ENCODE measurements around the gene ZNF217. TPM values are rescaled to one million over a fixed set of nuclear protein-coding genes. Genes with fewer than 3 reads are reported as not detected.

Gene ZNF217
- total RNA-seq, 1 donor from 2014 or later, result 76.3 TPM

GRCh38 chr20:53574259-53574789 is 19.3 kb downstream of the ZNF217 start:
- H3K27me3 Mint-ChIP-seq, result no peaks in the 10 kb centered on the region
- H3K27ac Mint-ChIP-seq, result peak overlapping the region; percentile 59
- H3K9me3 Mint-ChIP-seq (ENCODE audit: low read depth), result no peaks in the 10 kb centered on the region
- peaks cover 8% of the 10 kb centered on the region for H3K4me1 Mint-ChIP-seq (ENCODE audit: low read depth)
- peaks cover 46% of the 10 kb centered on the region for H3K36me3 Mint-ChIP-seq (ENCODE audit: insufficient read depth)
- TF ChIP-seq CTCF (IDR thresholded peaks at IDR 0.05; ENCODE audit: unreplicated experiment), result no peak
- no peak for DNase-seq (ENCODE audit: low spot score, unreplicated experiment)
- no peak overlapping the region for H3K4me3 Mint-ChIP-seq (ENCODE audit: low read depth)

GRCh38 chr20:53571555-53572286 is 21.9 kb downstream of the ZNF217 start:
- Mint-ChIP-seq H3K4me1 (ENCODE audit: low read depth) (no peaks in the 10 kb centered on the region), H3K27ac (no peak overlapping the region), H3K27me3 (no peaks in the 10 kb centered on the region), H3K4me3 (ENCODE audit: low read depth) (no peak overlapping the region), H3K9me3 (ENCODE audit: low read depth) (no peaks in the 10 kb centered on the region), H3K36me3 (ENCODE audit: insufficient read depth) (peaks cover 50% of the 10 kb centered on the region)
- no peak for TF ChIP-seq CTCF (IDR thresholded peaks at IDR 0.05; ENCODE audit: unreplicated experiment)
- DNase-seq (ENCODE audit: low spot score, unreplicated experiment), result no peak

GRCh38 chr20:53570446-53571276 is 23.0 kb downstream of the ZNF217 start:
- DNase-seq (ENCODE audit: low spot score, unreplicated experiment), result no peak

GRCh38 chr20:53569606-53570307 is 23.9 kb downstream of the ZNF217 start:
- TF ChIP-seq CTCF (IDR thresholded peaks at IDR 0.05; ENCODE audit: unreplicated experiment), result no peak
- no peak for DNase-seq (ENCODE audit: low spot score, unreplicated experiment)
- Mint-ChIP-seq H3K27ac (no peak overlapping the region), H3K4me1 (ENCODE audit: low read depth) (no peaks in the 10 kb centered on the region), H3K27me3 (no peaks in the 10 kb centered on the region), H3K4me3 (ENCODE audit: low read depth) (no peak overlapping the region), H3K9me3 (ENCODE audit: low read depth) (no peaks in the 10 kb centered on the region), H3K36me3 (ENCODE audit: insufficient read depth) (peaks cover 40% of the 10 kb centered on the region)

More at GRCh38 chr20:53570446-53571276, 23.0 kb downstream of the ZNF217 start:
- Mint-ChIP-seq H3K9me3 (ENCODE audit: low read depth) (no peaks in the 10 kb centered on the region), H3K27me3 (no peaks in the 10 kb centered on the region), H3K4me3 (ENCODE audit: low read depth) (no peak overlapping the region), H3K27ac (peak overlapping the region; percentile 59), H3K36me3 (ENCODE audit: insufficient read depth) (peaks cover 46% of the 10 kb centered on the region), H3K4me1 (ENCODE audit: low read depth) (no peaks in the 10 kb centered on the region)
- TF ChIP-seq CTCF (IDR thresholded peaks at IDR 0.05; ENCODE audit: unreplicated experiment), result no peak

- no peaks in the 10 kb centered on the region for H3K9me3 Mint-ChIP-seq (ENCODE audit: low read depth)
- no peak overlapping the region for H3K27ac Mint-ChIP-seq
- no peak for TF ChIP-seq CTCF (IDR thresholded peaks at IDR 0.05; ENCODE audit: unreplicated experiment)
- peaks cover 36% of the 10 kb centered on the region for H3K36me3 Mint-ChIP-seq (ENCODE audit: insufficient read depth)
- no peak overlapping the region for H3K4me3 Mint-ChIP-seq (ENCODE audit: low read depth)
- no peak for DNase-seq (ENCODE audit: low spot score, unreplicated experiment)
- no peaks in the 10 kb centered on the region for H3K4me1 Mint-ChIP-seq (ENCODE audit: low read depth)
- no peaks in the 10 kb centered on the region for H3K27me3 Mint-ChIP-seq
Observed at GRCh38 chr20:53569005-53569404, 24.6 kb downstream of the ZNF217 start.
